Left lung (tissue), 10 donors: ENCODE data around the gene NEURL1B. TPM values are rescaled to one million over a fixed set of nuclear protein-coding genes. Genes with fewer than 3 reads are reported as not detected.

Experiments used
- ATAC-seq: fragments of 200-7000 bp; cut with Tn5 transposase; one replicate; pipeline ENCODE4 v1.9.1; 2020; ENCODE audit warnings: moderate library complexity
- DNase-seq, 4 donors: peaks; one replicate each; pipeline ENCODE4 v3.0.0-alpha.2; 2013 to 2020
- H3K27ac ChIP-seq, 2 donors: fragments of 200-600 bp; sonication (generic) in 1 of 2; one replicate each; pipeline versions ENCODE4 v1.5.0 to v1.8.0; 2020 to 2021
- H3K27me3 ChIP-seq, 2 donors: fragments of 200-600 bp; sonication (generic) in 1 of 2; one replicate each; pipeline versions ENCODE4 v1.5.0 to v1.8.0; 2020 to 2021
- H3K36me3 ChIP-seq, 2 donors: fragments of 200-600 bp; sonication (generic) in 1 of 2; one replicate each; pipeline versions ENCODE4 v1.5.0 to v1.8.0; 2020 to 2021
- H3K4me1 ChIP-seq, 2 donors: fragments of 200-600 bp; one replicate each; pipeline ENCODE4 v1.8.0; 2021
- H3K4me3 ChIP-seq, 2 donors: fragments of 200-600 bp; sonication (generic) in 1 of 2; one replicate each; pipeline versions ENCODE4 v1.5.0 to v1.8.0; 2020 to 2021; ENCODE audit warnings: mild to moderate bottlenecking in 1 of 2
- H3K9me3 ChIP-seq, 2 donors: fragments of 200-600 bp; sonication (generic) in 1 of 2; one replicate each; pipeline versions ENCODE4 v1.5.0 to v1.8.0; 2020 to 2021
- intact Hi-C, 2 donors: fragments of 100-400 bp; cut with DNase I; formaldehyde crosslinking; loops; one replicate each; pipeline versions ENCODE4 v1.11.2 to v1.14.2; 2022
- polyA plus RNA-seq, 6 donors: library from polyadenylated mRNA; unstranded; fragments of 120-200 nt; gene quantifications; one replicate each; pipeline ENCODE4 v1.2.1, GENCODE V29; 2013; ENCODE audit not compliant: insufficient read length in 6 of 6
- total RNA-seq, 2 donors: library from RNA; stranded (reverse); fragmentation: NEBNext Ultra II Directional; extraction: Animal tissue kit (Norgen Biotek cat#: 25700); gene quantifications; one replicate each; pipeline ENCODE4 v1.2.1, GENCODE V29; 2021
- TF ChIP-seq, protein P1 (sequence below), 2 donors: fragments of 200-600 bp; sonication (generic) in 1 of 2; IDR thresholded peaks; one replicate each; pipeline versions ENCODE4 v1.5.0 to v1.8.0; 2021; ENCODE audit warnings: antibody characterized with exemption in 2 of 2
- donor health status: DM: no; HTN: yes; CAD: no.
- donor health status: DM: no; HTN: no; CAD: no.

The NEURL1B gene
- total and polyA plus RNA-seq, 8 donors: 11.8 to 34.1 (median 29.1) TPM

DNA sequence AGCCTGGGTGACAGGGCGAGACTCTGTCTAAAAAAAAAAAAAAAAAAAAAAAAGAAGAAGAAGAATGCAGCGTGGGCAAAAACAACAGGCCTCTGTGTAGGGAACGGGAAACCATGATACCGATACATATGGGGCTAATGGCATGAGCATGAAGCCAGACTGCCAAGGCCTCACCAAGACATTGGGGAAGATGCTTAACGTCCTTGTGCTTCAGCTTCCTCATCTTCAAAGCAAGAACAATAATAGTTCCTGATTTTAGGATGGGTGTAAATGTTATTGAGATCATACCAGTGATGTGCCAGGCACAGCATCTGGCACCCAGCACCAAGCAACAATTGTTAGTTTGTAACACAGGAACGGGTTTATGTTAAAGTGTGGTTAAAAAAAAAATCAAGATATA lies 51.4 kb downstream of the NEURL1B start:
- ATAC-seq (no peak), DNase-seq (no peak)
- Histone ChIP-seq H3K27ac (peak overlapping the region in 1 of 2 donors; percentile 48), H3K4me3 (no peak overlapping the region), H3K27me3 (no peaks in the 10 kb centered on the region), H3K36me3 (no peaks in the 10 kb centered on the region), H3K9me3 (no peaks in the 10 kb centered on the region), H3K4me1 (peaks cover 14 to 32% of the 10 kb centered on the region in 2 donors)
- intact Hi-C loops: no loop called here
- TF ChIP-seq, protein P1, sequence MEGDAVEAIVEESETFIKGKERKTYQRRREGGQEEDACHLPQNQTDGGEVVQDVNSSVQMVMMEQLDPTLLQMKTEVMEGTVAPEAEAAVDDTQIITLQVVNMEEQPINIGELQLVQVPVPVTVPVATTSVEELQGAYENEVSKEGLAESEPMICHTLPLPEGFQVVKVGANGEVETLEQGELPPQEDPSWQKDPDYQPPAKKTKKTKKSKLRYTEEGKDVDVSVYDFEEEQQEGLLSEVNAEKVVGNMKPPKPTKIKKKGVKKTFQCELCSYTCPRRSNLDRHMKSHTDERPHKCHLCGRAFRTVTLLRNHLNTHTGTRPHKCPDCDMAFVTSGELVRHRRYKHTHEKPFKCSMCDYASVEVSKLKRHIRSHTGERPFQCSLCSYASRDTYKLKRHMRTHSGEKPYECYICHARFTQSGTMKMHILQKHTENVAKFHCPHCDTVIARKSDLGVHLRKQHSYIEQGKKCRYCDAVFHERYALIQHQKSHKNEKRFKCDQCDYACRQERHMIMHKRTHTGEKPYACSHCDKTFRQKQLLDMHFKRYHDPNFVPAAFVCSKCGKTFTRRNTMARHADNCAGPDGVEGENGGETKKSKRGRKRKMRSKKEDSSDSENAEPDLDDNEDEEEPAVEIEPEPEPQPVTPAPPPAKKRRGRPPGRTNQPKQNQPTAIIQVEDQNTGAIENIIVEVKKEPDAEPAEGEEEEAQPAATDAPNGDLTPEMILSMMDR (IDR thresholded peaks at IDR 0.05): no peak

DNA sequence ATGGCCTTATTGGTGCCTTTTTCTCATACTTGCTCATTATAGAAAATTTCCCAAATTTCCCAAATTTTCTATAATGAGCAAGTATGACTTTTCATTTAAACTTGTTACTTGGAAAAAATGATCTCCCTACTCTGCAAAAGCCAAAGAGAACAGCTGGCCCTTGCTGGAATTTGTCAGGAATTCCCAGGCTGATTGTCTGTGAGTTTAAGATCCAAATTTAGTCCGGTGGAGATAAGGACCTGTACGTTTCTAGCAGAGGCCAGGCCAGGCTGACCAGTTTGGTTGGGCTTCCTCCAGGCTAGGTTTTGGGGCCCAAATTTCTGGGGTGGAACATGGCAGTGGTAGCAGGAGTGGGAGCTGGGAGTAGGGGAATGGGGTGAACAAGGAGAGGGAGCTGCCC lies 51.9 kb downstream of the NEURL1B start:
- ATAC-seq (no peak), DNase-seq (peak in 2 of 4 donors; percentile 51 to 70)
- no peaks in the 10 kb centered on the region for H3K27me3 ChIP-seq
- H3K27ac ChIP-seq: peak overlapping the region; percentile 37 to 48
- intact Hi-C loops: no loop called here
- peaks cover 14 to 31% of the 10 kb centered on the region in 2 donors for H3K4me1 ChIP-seq
- no peak overlapping the region for H3K4me3 ChIP-seq
- TF ChIP-seq, protein P1 (IDR thresholded peaks at IDR 0.05): no peak
- no peaks in the 10 kb centered on the region for H3K36me3 ChIP-seq
- no peaks in the 10 kb centered on the region for H3K9me3 ChIP-seq

DNA sequence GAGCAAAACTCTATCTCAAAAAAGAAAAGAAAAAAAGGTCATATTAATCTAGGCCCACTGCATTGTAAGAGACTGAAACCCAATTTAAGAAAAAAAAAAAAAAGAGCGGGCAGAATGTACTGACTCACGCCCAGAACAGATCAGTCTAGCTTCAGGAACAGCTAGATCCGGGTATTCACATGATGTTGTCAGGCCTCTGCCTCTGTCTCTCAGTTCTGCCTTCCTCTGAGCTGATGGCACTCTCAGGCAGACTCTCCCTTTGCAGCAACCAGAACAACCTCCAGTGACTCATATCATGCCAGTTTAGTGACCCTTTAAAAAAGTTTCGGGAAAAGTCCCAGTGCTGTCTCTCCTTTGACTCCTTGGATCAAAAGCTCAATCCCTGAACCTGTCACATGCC lies 53.0 kb downstream of the NEURL1B start:
- H3K27ac ChIP-seq: no peak overlapping the region
- no peaks in the 10 kb centered on the region for H3K36me3 ChIP-seq
- no peaks in the 10 kb centered on the region for H3K27me3 ChIP-seq
- peaks cover 10 to 20% of the 10 kb centered on the region in 2 donors for H3K4me1 ChIP-seq
- DNase-seq (no peak), ATAC-seq (no peak)
- intact Hi-C loops: no loop called here
- no peaks in the 10 kb centered on the region for H3K9me3 ChIP-seq
- no peak overlapping the region for H3K4me3 ChIP-seq
- TF ChIP-seq, protein P1 (IDR thresholded peaks at IDR 0.05): no peak

DNA sequence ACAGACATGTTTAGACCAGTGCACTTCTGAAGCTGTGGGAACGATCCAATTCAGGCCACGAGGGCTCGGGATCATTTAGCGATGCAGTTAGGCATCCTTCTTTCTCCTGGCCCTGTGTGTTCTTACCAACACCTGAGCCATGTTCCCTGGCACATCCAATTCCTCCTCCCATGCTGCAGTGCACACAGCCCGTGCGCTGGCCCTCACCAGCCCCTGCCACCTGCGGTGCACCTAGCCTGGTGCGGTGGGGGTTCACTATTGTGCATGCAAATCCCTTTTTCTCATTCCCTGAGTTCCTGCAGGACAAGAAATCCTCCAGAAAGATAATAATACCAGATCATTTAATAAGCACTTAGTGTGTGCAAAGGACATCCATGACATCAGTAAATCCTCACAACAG lies 53.5 kb downstream of the NEURL1B start:
- intact Hi-C loops: no loop called here
- Histone ChIP-seq H3K4me1 (peaks cover 10 to 15% of the 10 kb centered on the region in 2 donors), H3K27me3 (no peaks in the 10 kb centered on the region), H3K4me3 (no peak overlapping the region), H3K27ac (no peak overlapping the region), H3K9me3 (no peaks in the 10 kb centered on the region), H3K36me3 (no peaks in the 10 kb centered on the region)
- ATAC-seq (no peak), DNase-seq (no peak)
- TF ChIP-seq, protein P1 (IDR thresholded peaks at IDR 0.05): no peak

DNA sequence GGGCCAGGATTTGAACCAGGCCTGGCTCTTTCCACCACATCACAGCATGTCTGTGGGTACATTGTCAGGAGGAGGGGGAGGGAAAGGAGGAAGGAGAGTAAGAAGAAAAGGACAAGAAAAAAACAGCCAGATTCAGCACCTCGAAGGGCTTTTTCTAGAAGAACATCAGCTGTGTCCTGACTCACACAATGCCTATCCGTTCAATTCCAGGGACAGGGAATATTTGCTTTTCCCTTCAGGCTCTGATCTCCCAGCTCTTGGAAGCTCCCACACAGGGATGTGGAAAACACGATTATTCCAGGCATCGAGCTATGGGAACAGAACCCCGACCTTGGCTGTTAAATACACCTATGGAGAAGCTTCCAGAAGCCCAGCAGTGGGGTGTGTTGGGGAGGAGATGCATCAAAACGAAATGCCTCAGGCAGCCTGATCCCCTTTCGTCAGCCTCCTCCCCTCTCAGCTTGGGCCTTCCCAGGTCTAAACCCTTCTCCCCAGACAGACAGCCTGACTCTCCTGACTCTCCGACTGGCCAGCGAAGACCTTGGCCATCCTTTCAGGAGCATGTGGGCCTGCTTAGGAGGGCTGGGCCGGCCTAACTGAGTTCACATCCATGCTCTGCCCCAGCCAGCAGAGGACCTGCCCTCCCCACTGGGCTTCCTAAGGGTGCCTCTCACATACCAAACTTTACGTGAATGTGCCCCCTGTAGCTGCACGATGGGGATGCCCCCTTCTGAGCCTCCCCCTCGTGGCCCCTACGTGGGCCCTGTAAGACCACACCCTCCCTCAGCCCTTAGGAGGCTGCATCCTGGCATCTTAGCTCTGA lies 54.4 kb downstream of the NEURL1B start:
- peaks cover 10 to 15% of the 10 kb centered on the region in 2 donors for H3K4me1 ChIP-seq
- ATAC-seq: no peak
- H3K27me3 ChIP-seq: peaks cover 0 to 4% of the 10 kb centered on the region in 2 donors
- TF ChIP-seq, protein P1 (IDR thresholded peaks at IDR 0.05): no peak
- intact Hi-C loops: loop anchor here in 1 of 2 donors (5.0 kb wide), 1 partner anchor 218 kb away; no protein-coding TSS in a partner anchor
- H3K4me3 ChIP-seq: no peak overlapping the region
- no peaks in the 10 kb centered on the region for H3K36me3 ChIP-seq
- H3K9me3 ChIP-seq: no peaks in the 10 kb centered on the region
- no peak for DNase-seq
- peak overlapping the region; percentile 26 to 81 for H3K27ac ChIP-seq
